ENCODE measurements around the gene FOXK2.

Gene FOXK2

DNA sequence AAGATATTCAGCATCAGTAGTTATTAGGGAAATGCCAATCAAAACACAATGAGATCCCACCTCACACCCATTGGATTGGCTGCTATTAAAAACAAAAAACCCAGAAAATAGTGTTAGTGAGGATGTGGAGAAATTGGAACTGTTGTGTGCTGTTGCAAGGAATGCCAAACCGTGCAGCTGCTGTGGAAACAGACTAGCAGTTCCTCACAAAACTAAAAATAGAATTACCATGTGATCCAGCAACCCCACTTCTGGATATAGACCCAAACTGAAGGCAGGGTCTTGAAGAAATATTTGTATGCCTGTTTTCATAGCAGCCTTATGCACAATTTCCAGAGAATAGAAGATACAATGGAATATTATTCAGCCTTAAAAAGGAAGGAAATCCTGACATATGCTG lies 46.0 kb downstream of the FOXK2 start:
- intact Hi-C loops (cut with DNase I; ENCODE audit: low total_unique reads) = no loop called here
- no peak overlapping the region for H3K4me3 ChIP-seq
- TF ChIP-seq, protein P1, sequence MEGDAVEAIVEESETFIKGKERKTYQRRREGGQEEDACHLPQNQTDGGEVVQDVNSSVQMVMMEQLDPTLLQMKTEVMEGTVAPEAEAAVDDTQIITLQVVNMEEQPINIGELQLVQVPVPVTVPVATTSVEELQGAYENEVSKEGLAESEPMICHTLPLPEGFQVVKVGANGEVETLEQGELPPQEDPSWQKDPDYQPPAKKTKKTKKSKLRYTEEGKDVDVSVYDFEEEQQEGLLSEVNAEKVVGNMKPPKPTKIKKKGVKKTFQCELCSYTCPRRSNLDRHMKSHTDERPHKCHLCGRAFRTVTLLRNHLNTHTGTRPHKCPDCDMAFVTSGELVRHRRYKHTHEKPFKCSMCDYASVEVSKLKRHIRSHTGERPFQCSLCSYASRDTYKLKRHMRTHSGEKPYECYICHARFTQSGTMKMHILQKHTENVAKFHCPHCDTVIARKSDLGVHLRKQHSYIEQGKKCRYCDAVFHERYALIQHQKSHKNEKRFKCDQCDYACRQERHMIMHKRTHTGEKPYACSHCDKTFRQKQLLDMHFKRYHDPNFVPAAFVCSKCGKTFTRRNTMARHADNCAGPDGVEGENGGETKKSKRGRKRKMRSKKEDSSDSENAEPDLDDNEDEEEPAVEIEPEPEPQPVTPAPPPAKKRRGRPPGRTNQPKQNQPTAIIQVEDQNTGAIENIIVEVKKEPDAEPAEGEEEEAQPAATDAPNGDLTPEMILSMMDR (IDR thresholded peaks at IDR 0.05) = no peak
- no peak for DNase-seq
- H3K27me3 ChIP-seq = no peaks in the 10 kb centered on the region
- H3K9me3 ChIP-seq = no peaks in the 10 kb centered on the region
- H3K27ac ChIP-seq = no peak overlapping the region
- H3K36me3 ChIP-seq = peaks cover 5 to 48% (median 16%) of the 10 kb centered on the region in 3 donors
- peaks cover 0 to 78% (median 25%) of the 10 kb centered on the region in 4 donors for H3K4me1 ChIP-seq

DNA sequence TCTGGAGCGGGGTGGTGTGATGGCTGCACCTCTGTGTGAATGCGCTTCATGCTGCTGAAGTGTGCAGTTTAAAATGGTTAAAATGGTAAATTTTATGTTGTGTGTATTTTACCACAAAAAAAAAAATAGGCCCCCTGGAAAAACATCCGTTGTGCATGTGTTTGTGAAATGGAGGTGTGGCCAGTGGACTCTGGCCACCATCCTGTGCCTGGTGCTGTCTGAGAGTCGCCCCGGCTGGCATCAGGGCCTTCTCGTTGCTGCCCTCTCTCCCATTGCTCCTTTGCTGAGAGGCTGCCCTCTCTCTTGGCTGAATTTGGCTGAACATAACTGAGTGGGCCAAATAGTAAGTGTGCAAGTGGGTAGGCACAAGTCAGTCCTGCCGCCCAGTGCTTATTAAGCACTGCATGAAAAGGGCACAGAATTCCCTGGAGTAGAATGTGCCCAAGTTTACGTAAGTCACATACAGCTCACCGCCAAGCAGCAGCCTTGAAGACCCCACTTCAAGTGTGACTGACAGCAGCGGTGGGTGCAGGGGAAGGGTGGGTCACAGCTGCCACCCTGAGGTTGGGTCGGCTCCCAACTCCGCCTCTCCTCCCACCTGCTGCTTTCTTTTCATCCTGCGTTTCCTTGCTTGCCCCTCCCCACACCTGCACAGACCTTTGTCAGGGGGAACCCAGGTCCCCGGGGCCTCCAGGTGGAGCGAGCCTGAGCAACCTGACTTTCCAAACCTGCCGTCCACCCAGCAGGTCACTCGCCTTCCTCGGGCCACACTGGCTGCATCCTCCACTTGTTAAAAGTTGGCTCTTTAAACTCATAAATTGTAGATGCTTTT lies 46.8 kb downstream of the FOXK2 start:
- intact Hi-C loops (cut with DNase I; ENCODE audit: low total_unique reads) = no loop called here
- no peaks in the 10 kb centered on the region for H3K9me3 ChIP-seq
- H3K27me3 ChIP-seq = no peaks in the 10 kb centered on the region
- no peak for DNase-seq
- TF ChIP-seq, protein P1 (IDR thresholded peaks at IDR 0.05) = no peak
- no peak overlapping the region for H3K4me3 ChIP-seq
- peaks cover 0 to 71% (median 24%) of the 10 kb centered on the region in 4 donors for H3K4me1 ChIP-seq
- no peak overlapping the region for H3K27ac ChIP-seq
- H3K36me3 ChIP-seq = peaks cover 5 to 56% (median 23%) of the 10 kb centered on the region in 3 donors

DNA sequence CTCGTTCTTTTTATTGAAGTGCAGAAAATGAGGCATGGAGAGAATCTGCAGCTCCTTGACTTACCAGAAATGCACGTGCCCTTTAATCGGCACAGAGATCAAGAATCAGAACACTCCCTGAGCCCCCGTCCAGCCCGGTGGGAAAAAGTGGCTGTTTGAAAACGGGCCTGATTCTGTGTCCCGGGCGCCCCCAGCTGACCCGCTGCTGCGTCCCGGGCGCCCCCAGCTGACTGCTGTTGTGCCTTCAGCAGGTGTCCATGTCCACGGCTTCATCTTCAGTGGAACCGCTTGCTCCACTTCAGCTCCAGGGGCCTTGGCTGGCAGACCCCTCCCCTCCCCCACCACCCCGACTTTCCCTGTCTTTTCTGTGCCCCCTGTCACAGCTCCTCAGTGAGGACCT lies 47.8 kb downstream of the FOXK2 start:
- H3K4me3 ChIP-seq = no peak overlapping the region
- DNase-seq = no peak
- TF ChIP-seq, protein P1 (IDR thresholded peaks at IDR 0.05) = no peak
- H3K27ac ChIP-seq = no peak overlapping the region
- peaks cover 10 to 65% (median 33%) of the 10 kb centered on the region in 3 donors for H3K36me3 ChIP-seq
- H3K27me3 ChIP-seq = no peaks in the 10 kb centered on the region
- H3K4me1 ChIP-seq = peaks cover 0 to 62% (median 17%) of the 10 kb centered on the region in 4 donors
- intact Hi-C loops (cut with DNase I; ENCODE audit: low total_unique reads) = no loop called here
- H3K9me3 ChIP-seq = no peaks in the 10 kb centered on the region

DNA sequence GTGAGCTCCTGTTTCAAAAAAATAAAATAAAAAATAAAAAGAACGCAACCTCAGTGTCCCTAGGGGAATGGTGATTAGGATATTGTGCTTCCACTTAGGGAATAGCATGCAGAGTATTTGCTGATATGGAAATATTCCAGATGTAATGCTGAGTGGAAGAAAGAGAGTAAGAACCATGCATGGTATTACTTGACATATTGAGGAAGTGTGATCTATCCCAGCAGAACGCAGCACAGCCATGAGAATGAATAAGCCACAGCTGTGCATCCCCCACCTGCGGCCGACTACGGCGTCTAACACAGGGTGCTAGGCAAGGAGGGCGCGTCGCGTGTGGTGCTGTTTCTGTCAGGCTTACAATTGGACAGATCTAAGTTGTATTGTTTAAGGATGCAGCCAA lies 49.5 kb downstream of the FOXK2 start:
- Histone ChIP-seq H3K27ac (peak overlapping the region in 1 of 2 donors; percentile 56), H3K4me3 (no peak overlapping the region), H3K4me1 (peaks cover 0 to 52% (median 16%) of the 10 kb centered on the region in 4 donors), H3K9me3 (no peaks in the 10 kb centered on the region), H3K36me3 (peaks cover 10 to 80% (median 42%) of the 10 kb centered on the region in 3 donors), H3K27me3 (no peaks in the 10 kb centered on the region)
- intact Hi-C loops (cut with DNase I; ENCODE audit: low total_unique reads) = no loop called here
- no peak for DNase-seq
- TF ChIP-seq, protein P1 (IDR thresholded peaks at IDR 0.05) = no peak

DNA sequence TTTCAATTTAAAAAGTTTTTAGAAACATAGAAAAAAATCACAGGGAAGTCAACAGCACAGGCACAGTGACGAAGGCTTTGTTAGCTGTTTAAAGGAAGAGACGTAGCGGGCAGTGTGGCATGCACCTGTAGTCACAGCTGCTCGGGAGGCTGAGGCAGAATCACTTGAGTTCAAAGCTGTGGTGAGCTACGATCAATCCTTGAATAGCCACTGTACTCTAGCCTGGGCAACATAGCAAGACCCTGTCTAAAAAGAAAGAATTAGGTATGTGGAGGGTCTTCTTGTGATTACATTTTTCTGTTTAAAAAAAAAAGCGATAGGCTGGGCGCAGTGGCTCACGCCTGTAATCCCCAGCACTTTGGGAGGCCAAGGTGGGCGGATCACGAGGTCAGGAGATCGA lies 50.1 kb downstream of the FOXK2 start:
- intact Hi-C loops (cut with DNase I; ENCODE audit: low total_unique reads) = no loop called here
- Histone ChIP-seq H3K4me1 (peaks cover 0 to 49% (median 16%) of the 10 kb centered on the region in 4 donors), H3K36me3 (peaks cover 13 to 86% (median 48%) of the 10 kb centered on the region in 3 donors), H3K27ac (peak overlapping the region in 1 of 2 donors; percentile 56), H3K9me3 (no peaks in the 10 kb centered on the region), H3K4me3 (no peak overlapping the region), H3K27me3 (no peaks in the 10 kb centered on the region)
- no peak for DNase-seq
- TF ChIP-seq, protein P1 (IDR thresholded peaks at IDR 0.05) = no peak
